Heart right ventricle (tissue), 16 donors: Measurements from ENCODE around the gene ARL16. TPM values are rescaled to one million over a fixed set of nuclear protein-coding genes. Genes with fewer than 3 reads are reported as not detected.
A peak's percentile ranks its signal among the peaks of the same experiment; 100 is the strongest.

Experiments
- ATAC-seq, 8 donors: fragments of 200-7000 bp; cut with Tn5 transposase; one replicate each; pipeline ENCODE4 v1.9.1; 2020; ENCODE audit warnings: mild to moderate bottlenecking in 8 of 8, moderate library complexity in 8 of 8, moderate number of reproducible peaks in 1 of 8
- DNase-seq, 2 donors: peaks; one replicate each; pipeline ENCODE4 v3.0.0-alpha.2; 2020
- H3K27ac ChIP-seq, 10 donors: fragments of 200-600 bp; sonication (generic) in 2 of 10; one replicate each; pipeline versions ENCODE4 v1.5.0 to v1.8.0; 2020 to 2022; ENCODE audit warnings: mild to moderate bottlenecking in 3 of 10
- H3K27me3 ChIP-seq, 7 donors: fragments of 200-600 bp; one replicate each; pipeline ENCODE4 v1.8.0; 2021 to 2022; ENCODE audit warnings: mild to moderate bottlenecking in 2 of 7
- H3K36me3 ChIP-seq, 9 donors: fragments of 200-600 bp; sonication (generic) in 1 of 9; one replicate each; pipeline versions ENCODE4 v1.5.0 to v1.8.0; 2020 to 2022; ENCODE audit warnings: mild to moderate bottlenecking in 2 of 9
- H3K4me1 ChIP-seq, 9 donors: fragments of 200-600 bp; sonication (generic) in 1 of 9; one replicate each; pipeline versions ENCODE4 v1.5.0 to v1.8.0; 2020 to 2022; ENCODE audit warnings: mild to moderate bottlenecking in 4 of 9
- H3K4me3 ChIP-seq, 10 donors: fragments of 200-600 bp; sonication (generic) in 2 of 10; one replicate each; pipeline versions ENCODE4 v1.5.0 to v1.8.0; 2020 to 2022; ENCODE audit warnings: mild to moderate bottlenecking in 7 of 10, moderate library complexity in 2 of 10
- H3K9me3 ChIP-seq, 11 donors: fragments of 200-600 bp in 10 of 11; sonication (generic) in 2 of 11; one replicate each; pipeline versions ENCODE4 v1.5.0 to v1.8.0; 2013 to 2022; ENCODE audit warnings: mild to moderate bottlenecking in 2 of 11, control low read depth in 1 of 11, moderate library complexity in 1 of 11
- CTCF ChIP-seq, 9 donors: fragments of 200-600 bp; sonication (generic) in 2 of 9; IDR thresholded peaks; one replicate each; pipeline versions ENCODE4 v1.5.0 to v1.8.0; 2021 to 2022; ENCODE audit warnings: antibody characterized with exemption in 9 of 9, mild to moderate bottlenecking in 5 of 9, moderate library complexity in 1 of 9
- WGBS, 2 donors: extraction: QIAGEN DNeasy Blood & Tissue Kit; methylation state at CpG; one replicate each; pipeline ENCODE4 v1.1.7; 2013; ENCODE audit warnings: inconsistent platforms in 1 of 2; 5-methylcytosine and 5-hydroxymethylcytosine counted together
- intact Hi-C, 10 donors: fragments of 100-400 bp; cut with DNase I; formaldehyde crosslinking; loops; one replicate each; pipeline versions ENCODE4 v1.11.1 to v1.14.2; 2022
- polyA plus RNA-seq, 2 donors: library from polyadenylated mRNA; stranded (reverse); fragments of 200-250 nt; gene quantifications; one replicate each; pipeline ENCODE4 v1.2.3, GENCODE V29; 2013
- total RNA-seq, 10 donors: library from RNA; stranded (reverse); fragmentation: NEBNext Ultra II Directional in 3 of 10; extraction: Animal tissue kit (Norgen Biotek cat#: 25700) in 3 of 10; gene quantifications; one replicate each; pipeline versions ENCODE4 v1.2.1 to v1.2.4, GENCODE V29; 2021 to 2023
- donor health status: Arrhythmogenic right ventricular cardiomyopathy.
- donor health status: ischemic (EF 13 %, LVEDD 7.1; RV severe dilation, severe dysfunction).
- donor health status: healthy with polysubstance abuse.
- donor health status: DM: no; HTN: yes; CAD: no.
- donor health status: DM: no; HTN: no; CAD: no.
- donor health status: ischemic (EF 25% LVEDD 6.9; RV normal size, moderate dysfunction).
- donor health status: ischemic (EF 25% LVEDD 5.7; RV mildly dilated, moderate dysfunction).
- donor health status: healthy.
- donor health status: DM: yes; HTN: yes; CAD: no.
- donor health status: Ischemic cardiomyopathy.
- donor health status: ischemic (EF 35%, LVEDD 5.7; RV mildly dilated, moderate dysfunction).
- donor health status: nonischemic (EF 11% LVEDD 7.7; RV severe dilation, severe dysfunction).
- donor health status: DM: yes; HTN: yes; CAD: no.
- donor health status: PGD.
- donor health status: ischemic (EF 29% LVEDD 5.4; RV normal size, mild dysfunction).
- donor health status: nonischemic (EF 23%, LVEDD 6.1; RV moderate dilation, normal function).

ARL16 gene
- total and polyA plus RNA-seq, 12 donors = 11.1 to 41.2 (median 16.7) TPM

- H3K4me1 ChIP-seq = peaks cover 19 to 38% (median 31%) of the 10 kb centered on the region in 9 donors
- peaks cover 0 to 71% (median 9%) of the 10 kb centered on the region in 9 donors for H3K36me3 ChIP-seq
- peak overlapping the region; percentile 75 to 99 (median 92) for H3K4me3 ChIP-seq
- DNase-seq = no peak
- no peak for TF ChIP-seq CTCF (IDR thresholded peaks at IDR 0.05)
- 22 to 25% methylated on average over 26 to 27 of the region's 27 CpGs for WGBS, 2 donors
- H3K27ac ChIP-seq = peak overlapping the region; percentile 89 to 96 (median 92)
- H3K27me3 ChIP-seq = no peaks in the 10 kb centered on the region
- H3K9me3 ChIP-seq = no peaks in the 10 kb centered on the region
- peak in 1 of 8 donors; percentile 2 for ATAC-seq
- intact Hi-C loops = no loop called here
These were observed 20.4 kb upstream of the ARL16 start for GRCh38 chr17:81703747-81704654.

- DNase-seq (peak; percentile 93), ATAC-seq (peak; percentile 87 to 97 (median 95))
- WGBS, 2 donors = 0% methylated on average over 83 to 102 of the region's 102 CpGs
- Histone ChIP-seq H3K9me3 (no peaks in the 10 kb centered on the region), H3K27me3 (no peaks in the 10 kb centered on the region), H3K4me3 (peak within 1 kb of the TSS; percentile 75 to 99 (median 92)), H3K36me3 (peaks cover 0 to 78% (median 18%) of the 10 kb centered on the region in 9 donors), H3K27ac (peak within 1 kb of the TSS; percentile 89 to 96 (median 92)), H3K4me1 (peaks cover 19 to 38% (median 31%) of the 10 kb centered on the region in 9 donors)
- intact Hi-C loops = no loop called here
- TF ChIP-seq CTCF (IDR thresholded peaks at IDR 0.05) = peak in 8 of 9 donors; percentile 11 to 46 (median 30)
These were observed 19.5 kb upstream of the ARL16 start, which contains the start of gene MRPL12 for GRCh38 chr17:81702934-81703746. Gene MRPL12, plus strand, starts transcription at chr17:81703367. Its CDS starts 135 bp downstream, at chr17:81703502.

GRCh38 chr17:81701288-81702071 lies 17.9 kb upstream of the ARL16 start:
- DNase-seq (no peak), ATAC-seq (no peak)
- TF ChIP-seq CTCF (IDR thresholded peaks at IDR 0.05) = no peak
- intact Hi-C loops = no loop called here
- WGBS, 2 donors = 69% methylated on average over 23 of the region's 23 CpGs
- no peaks in the 10 kb centered on the region for H3K27me3 ChIP-seq
- H3K9me3 ChIP-seq = no peaks in the 10 kb centered on the region
- H3K4me3 ChIP-seq = peak overlapping the region in 8 of 10 donors; percentile 88 to 99 (median 93)
- H3K27ac ChIP-seq = peak overlapping the region in 3 of 10 donors; percentile 30 to 93 (median 92)
- H3K36me3 ChIP-seq = peaks cover 0 to 78% (median 21%) of the 10 kb centered on the region in 9 donors
- H3K4me1 ChIP-seq = peaks cover 19 to 54% (median 37%) of the 10 kb centered on the region in 9 donors
